Measurements from ENCODE around the gene PAQR9.

DNA sequence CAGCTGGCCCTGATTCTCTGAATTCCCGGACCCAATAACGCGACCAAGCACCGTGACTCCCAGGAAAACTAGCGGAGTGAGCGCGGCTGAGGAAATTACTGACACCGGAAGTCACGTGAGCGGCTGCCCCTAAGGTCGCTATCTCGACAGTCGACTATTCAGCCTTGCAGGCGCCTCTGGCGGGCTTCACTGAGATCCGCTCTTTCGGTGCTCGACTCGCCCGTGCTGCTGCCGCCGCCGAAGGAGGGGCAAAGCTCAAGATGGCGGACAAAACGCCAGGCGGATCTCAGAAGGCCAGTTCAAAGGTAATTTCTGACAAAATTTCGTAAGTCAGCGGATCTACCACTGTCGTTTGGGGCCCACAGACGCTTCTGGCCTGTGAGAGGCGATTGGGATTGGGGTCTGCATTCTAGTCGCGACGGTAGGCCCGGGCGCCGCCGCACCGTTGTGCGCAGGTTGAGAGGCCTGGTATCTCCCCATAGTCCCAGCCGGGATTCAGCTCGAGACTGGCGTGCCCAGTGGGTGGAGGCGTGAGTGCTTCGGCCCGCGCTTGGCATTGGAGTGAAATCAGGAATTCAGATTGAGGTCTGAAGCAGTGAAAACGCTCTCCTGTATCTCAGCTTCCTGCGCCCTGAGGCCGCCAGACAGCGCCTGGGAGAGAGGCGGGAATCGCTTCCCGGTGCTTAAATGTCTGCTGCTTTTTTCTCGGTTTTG, 38.1 kb upstream of the PAQR9 start, which contains the start of gene U2SURP:
- TF ChIP-seq, protein P1, sequence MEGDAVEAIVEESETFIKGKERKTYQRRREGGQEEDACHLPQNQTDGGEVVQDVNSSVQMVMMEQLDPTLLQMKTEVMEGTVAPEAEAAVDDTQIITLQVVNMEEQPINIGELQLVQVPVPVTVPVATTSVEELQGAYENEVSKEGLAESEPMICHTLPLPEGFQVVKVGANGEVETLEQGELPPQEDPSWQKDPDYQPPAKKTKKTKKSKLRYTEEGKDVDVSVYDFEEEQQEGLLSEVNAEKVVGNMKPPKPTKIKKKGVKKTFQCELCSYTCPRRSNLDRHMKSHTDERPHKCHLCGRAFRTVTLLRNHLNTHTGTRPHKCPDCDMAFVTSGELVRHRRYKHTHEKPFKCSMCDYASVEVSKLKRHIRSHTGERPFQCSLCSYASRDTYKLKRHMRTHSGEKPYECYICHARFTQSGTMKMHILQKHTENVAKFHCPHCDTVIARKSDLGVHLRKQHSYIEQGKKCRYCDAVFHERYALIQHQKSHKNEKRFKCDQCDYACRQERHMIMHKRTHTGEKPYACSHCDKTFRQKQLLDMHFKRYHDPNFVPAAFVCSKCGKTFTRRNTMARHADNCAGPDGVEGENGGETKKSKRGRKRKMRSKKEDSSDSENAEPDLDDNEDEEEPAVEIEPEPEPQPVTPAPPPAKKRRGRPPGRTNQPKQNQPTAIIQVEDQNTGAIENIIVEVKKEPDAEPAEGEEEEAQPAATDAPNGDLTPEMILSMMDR (IDR thresholded peaks at IDR 0.05; ENCODE audit: low read length), result no peak
- no peak for TF ChIP-seq EZH2 (IDR thresholded peaks at IDR 0.05; ENCODE audit: borderline replicate concordance, low read length)
